Liver (tissue), 3 donors: ENCODE measurements around the gene MTM1.

Experiments
- CTCF ChIP-seq: fragments of 150-350 bp; IDR thresholded peaks from 2 replicates; pipeline ENCODE4 v1.5.1; 2017; ENCODE audit warnings: improper control_type of control experiment, low read depth, low read length; ENCODE audit not compliant: missing input control
- EGR1 ChIP-seq, 2 donors: IDR thresholded peaks; 2 replicates each; pipeline ENCODE4 v1.6.1; 2016 to 2018; ENCODE audit warnings: antibody characterized with exemption in 2 of 2, low read depth in 2 of 2
- GABPA ChIP-seq, 2 donors: IDR thresholded peaks in 1 of 2; conservative IDR thresholded peaks in 1 of 2; 2 replicates each; pipeline ENCODE4 v1.6.1; 2016; ENCODE audit warnings: antibody characterized with exemption in 2 of 2, mild to moderate bottlenecking in 1 of 2, moderate library complexity in 1 of 2
- RAD21 ChIP-seq, 2 donors: IDR thresholded peaks; 2 replicates each; pipeline ENCODE4 v1.6.1; 2016; ENCODE audit warnings: antibody characterized with exemption in 2 of 2, mild to moderate bottlenecking in 2 of 2
- TAF1 ChIP-seq: conservative IDR thresholded peaks from 2 replicates; pipeline ENCODE4 v1.6.1; 2016; ENCODE audit warnings: antibody characterized with exemption, mild to moderate bottlenecking
- donor health status: healthy.
- donor health status: healthy.

DNA sequence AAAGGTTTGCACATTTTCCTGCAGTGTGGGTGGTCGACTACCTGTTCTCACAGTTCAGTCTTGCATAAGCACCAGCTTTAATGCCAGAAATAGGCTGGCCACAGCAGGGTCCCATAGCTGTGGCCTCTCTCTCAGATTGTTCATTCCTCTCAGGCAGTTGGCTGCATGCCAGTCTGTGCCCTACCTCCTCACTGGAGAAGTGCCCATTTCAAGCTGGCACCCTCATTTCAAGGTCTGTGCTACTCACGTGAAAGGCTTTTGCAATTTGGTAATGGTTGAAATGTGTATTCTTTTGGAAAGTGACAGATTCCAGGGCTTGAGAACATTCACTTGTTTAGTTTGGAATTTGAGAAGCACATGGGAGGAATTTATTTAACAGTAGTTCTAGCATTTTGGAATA is 95.9 kb downstream of the MTM1 start:
- TF ChIP-seq GABPA (IDR thresholded peaks at IDR 0.05 in 1 of 2, conservative IDR thresholded peaks at IDR 0.05 in 1 of 2) (no peak), TAF1 (no peak), CTCF (no peak), EGR1 (IDR thresholded peaks at IDR 0.05; ENCODE audit: low read depth in 2 of 2) (no peak), RAD21 (IDR thresholded peaks at IDR 0.05) (peak in 1 of 2 donors; percentile 15)
